Upper lobe of right lung (tissue), 1 donor: ENCODE results near the gene MAGOH. TPM values are rescaled to one million over a fixed set of nuclear protein-coding genes. Genes with fewer than 3 reads are reported as not detected.
A peak's percentile ranks its signal among the peaks of the same experiment; 100 is the strongest.
"Not testable (repeated sequence)": the region's sequence is repeated elsewhere in the genome, so short reads cannot be mapped to it uniquely, and the experiment has no call there.

Experiments
- ATAC-seq: fragments of 200-7000 bp; cut with Tn5 transposase; one replicate; pipeline ENCODE4 v1.9.1; 2020; ENCODE audit warnings: mild to moderate bottlenecking, moderate library complexity
- DNase-seq: peaks from one replicate; pipeline ENCODE4 v3.0.0-alpha.2; 2020
- H3K27ac ChIP-seq: fragments of 200-600 bp; one replicate; pipeline ENCODE4 v1.8.0; 2022
- H3K27me3 ChIP-seq: fragments of 200-600 bp; one replicate; pipeline ENCODE4 v1.8.0; 2022; ENCODE audit warnings: mild to moderate bottlenecking
- H3K36me3 ChIP-seq: fragments of 200-600 bp; one replicate; pipeline ENCODE4 v1.8.0; 2022
- H3K4me1 ChIP-seq: fragments of 200-600 bp; one replicate; pipeline ENCODE4 v1.8.0; 2022
- H3K4me3 ChIP-seq: fragments of 200-600 bp; one replicate; pipeline ENCODE4 v1.8.0; 2022; ENCODE audit warnings: mild to moderate bottlenecking
- H3K9me3 ChIP-seq: fragments of 200-600 bp; one replicate; pipeline ENCODE4 v1.8.0; 2022
- CTCF ChIP-seq: fragments of 200-600 bp; IDR thresholded peaks from one replicate; pipeline ENCODE4 v1.8.0; 2022; ENCODE audit warnings: antibody characterized with exemption
- intact Hi-C: fragments of 100-400 bp; cut with DNase I; formaldehyde crosslinking; loops from one replicate; pipeline ENCODE4 v1.11.0; 2022
- total RNA-seq: library from RNA; stranded (reverse); fragmentation: NEBNext Ultra II Directional; extraction: Animal tissue kit (Norgen Biotek cat#: 25700); gene quantifications from one replicate; pipeline ENCODE4 v1.2.1, GENCODE V29; 2021
- donor health status: DM: no; HTN: yes; CAD: no; lungs with severe emphysema.

The MAGOH gene
- total RNA-seq, 1 donor from 2014 or later, result 38.8 TPM

GRCh38 chr1:53206735-53207379, 31.5 kb downstream of the MAGOH start:
- Histone ChIP-seq H3K9me3 (no peaks in the 10 kb centered on the region), H3K27me3 (no peaks in the 10 kb centered on the region), H3K4me1 (no peaks in the 10 kb centered on the region), H3K27ac (no peak overlapping the region), H3K4me3 (no peak overlapping the region), H3K36me3 (peaks cover 96% of the 10 kb centered on the region)
- no peak for TF ChIP-seq CTCF
- DNase-seq (no peak), ATAC-seq (no peak)
- intact Hi-C loops, result no loop called here

- intact Hi-C loops, H3K27me3 ChIP-seq, ATAC-seq, H3K27ac ChIP-seq, DNase-seq, H3K9me3 ChIP-seq, H3K4me3 ChIP-seq, H3K4me1 ChIP-seq: not testable (repeated sequence)
- H3K36me3 ChIP-seq, result peaks cover 95% of the 10 kb centered on the region
Measured at GRCh38 chr1:53206083-53206685, 32.1 kb downstream of the MAGOH start.

- H3K4me3 ChIP-seq, intact Hi-C loops, H3K4me1 ChIP-seq, H3K9me3 ChIP-seq, ATAC-seq, DNase-seq, H3K27ac ChIP-seq, H3K27me3 ChIP-seq: not testable (repeated sequence)
- H3K36me3 ChIP-seq, result peaks cover 95% of the 10 kb centered on the region
Measured at GRCh38 chr1:53205496-53205895, 32.8 kb downstream of the MAGOH start.

- Histone ChIP-seq H3K4me3 (no peak overlapping the region), H3K27me3 (no peaks in the 10 kb centered on the region), H3K27ac (no peak overlapping the region), H3K4me1 (peaks cover 9% of the 10 kb centered on the region), H3K9me3 (no peaks in the 10 kb centered on the region), H3K36me3 (peaks cover 76% of the 10 kb centered on the region)
- intact Hi-C loops, result no loop called here
- ATAC-seq (no peak), DNase-seq (no peak)
- no peak for TF ChIP-seq CTCF
Measured at GRCh38 chr1:53203466-53203865, 34.9 kb downstream of the MAGOH start.

- Histone ChIP-seq H3K27ac (peak overlapping the region; percentile 100), H3K4me3 (peak overlapping the region; percentile 92), H3K4me1 (peaks cover 31% of the 10 kb centered on the region), H3K9me3 (no peaks in the 10 kb centered on the region), H3K36me3 (peaks cover 27% of the 10 kb centered on the region), H3K27me3 (no peaks in the 10 kb centered on the region)
- DNase-seq, result no peak
- intact Hi-C loops, result no loop called here
- TF ChIP-seq CTCF, result no peak
- ATAC-seq, result no peak
Measured at GRCh38 chr1:53198241-53198651, 40.1 kb downstream of the MAGOH start.

GRCh38 chr1:53197291-53198200, 40.8 kb downstream of the MAGOH start:
- Histone ChIP-seq H3K4me3 (peak overlapping the region; percentile 92), H3K4me1 (peaks cover 31% of the 10 kb centered on the region), H3K9me3 (no peaks in the 10 kb centered on the region), H3K36me3 (peaks cover 20% of the 10 kb centered on the region), H3K27ac (peak overlapping the region; percentile 100), H3K27me3 (no peaks in the 10 kb centered on the region)
- intact Hi-C loops, result no loop called here
- TF ChIP-seq CTCF, result no peak
- peak; percentile 15 for ATAC-seq
- DNase-seq, result no peak
